Raji (cell line): ENCODE measurements around the gene ST3GAL5.

Source experiments
- POLR2A ChIP-seq: IDR thresholded peaks from 2 replicates; pipeline ENCODE4 v1.6.1; 2011; ENCODE audit warnings: low read depth, low read length, control low read depth; ENCODE audit not compliant: insufficient read depth

The ST3GAL5 gene

GRCh38 chr2:85840091-85840490 lies 48.7 kb downstream of the ST3GAL5 start:
- TF ChIP-seq POLR2A, result no peak

GRCh38 chr2:85839461-85839860 lies 49.3 kb downstream of the ST3GAL5 start:
- no peak for TF ChIP-seq POLR2A

- no peak for TF ChIP-seq POLR2A
Measured at GRCh38 chr2:85838641-85839040, 50.1 kb downstream of the ST3GAL5 start.

GRCh38 chr2:85838181-85838580 lies 50.6 kb downstream of the ST3GAL5 start:
- TF ChIP-seq POLR2A, result no peak

GRCh38 chr2:85834466-85834865 lies 54.3 kb downstream of the ST3GAL5 start:
- TF ChIP-seq POLR2A, result no peak

- TF ChIP-seq POLR2A, result no peak
Measured at GRCh38 chr2:85831735-85832134, 57.1 kb downstream of the ST3GAL5 start.

- no peak for TF ChIP-seq POLR2A
Measured at GRCh38 chr2:85830645-85831044, 58.1 kb downstream of the ST3GAL5 start.

- TF ChIP-seq POLR2A, result no peak
Measured at GRCh38 chr2:85828725-85829124, 60.1 kb downstream of the ST3GAL5 start.

- no peak for TF ChIP-seq POLR2A
Measured at GRCh38 chr2:85827879-85828569, 60.8 kb downstream of the ST3GAL5 start.

- no peak for TF ChIP-seq POLR2A
Measured at GRCh38 chr2:85826990-85827878, 61.6 kb downstream of the ST3GAL5 start.

GRCh38 chr2:85823951-85824350 lies 64.8 kb downstream of the ST3GAL5 start:
- no peak for TF ChIP-seq POLR2A

GRCh38 chr2:85822766-85823165 lies 66.0 kb downstream of the ST3GAL5 start:
- no peak for TF ChIP-seq POLR2A

- TF ChIP-seq POLR2A, result no peak
Measured at GRCh38 chr2:85819811-85820510, 68.8 kb downstream of the ST3GAL5 start.

- TF ChIP-seq POLR2A, result no peak
Measured at GRCh38 chr2:85814802-85815550, 73.8 kb downstream of the ST3GAL5 start.
